ENCODE data around the gene ADARB1.

The ADARB1 gene

GRCh38 chr21:45220714-45221490, 146.5 kb downstream of the ADARB1 start:
- H3K4me3 ChIP-seq (ENCODE audit: control insufficient read depth, low read depth, low read length) = no peak overlapping the region
- no peak for TF ChIP-seq CTCF (conservative IDR thresholded peaks at IDR 0.05; ENCODE audit: control insufficient read depth, insufficient read depth, low read depth, low read length)
- no peak for DNase-seq (ENCODE audit: low read depth)

- DNase-seq (ENCODE audit: low read depth) = no peak
- no peak for TF ChIP-seq CTCF (conservative IDR thresholded peaks at IDR 0.05; ENCODE audit: control insufficient read depth, insufficient read depth, low read depth, low read length)
Measured at GRCh38 chr21:45222001-45222400, 147.6 kb downstream of the ADARB1 start.

GRCh38 chr21:45223236-45224185, 149.1 kb downstream of the ADARB1 start:
- no peak for TF ChIP-seq CTCF (conservative IDR thresholded peaks at IDR 0.05; ENCODE audit: control insufficient read depth, insufficient read depth, low read depth, low read length)
- DNase-seq (ENCODE audit: low read depth) = no peak
- H3K4me3 ChIP-seq (ENCODE audit: control insufficient read depth, low read depth, low read length) = no peak overlapping the region

More at GRCh38 chr21:45222001-45222400, 147.6 kb downstream of the ADARB1 start:
- no peak overlapping the region for H3K4me3 ChIP-seq (ENCODE audit: control insufficient read depth, low read depth, low read length)

- DNase-seq (ENCODE audit: low read depth) = no peak
- no peak for TF ChIP-seq CTCF (conservative IDR thresholded peaks at IDR 0.05; ENCODE audit: control insufficient read depth, insufficient read depth, low read depth, low read length)
- H3K4me3 ChIP-seq (ENCODE audit: control insufficient read depth, low read depth, low read length) = no peak overlapping the region
Measured at GRCh38 chr21:45224189-45224938, 150.0 kb downstream of the ADARB1 start.

- H3K4me3 ChIP-seq (ENCODE audit: control insufficient read depth, low read depth, low read length) = no peak overlapping the region
- no peak for DNase-seq (ENCODE audit: low read depth)
- no peak for TF ChIP-seq CTCF (conservative IDR thresholded peaks at IDR 0.05; ENCODE audit: control insufficient read depth, insufficient read depth, low read depth, low read length)
Measured at GRCh38 chr21:45225041-45225740, 150.8 kb downstream of the ADARB1 start.
